HCT116 (cell line): ENCODE results near the gene CCNJL. TPM values are rescaled to one million over a fixed set of nuclear protein-coding genes. Genes with fewer than 3 reads are reported as not detected.

ENCODE experiments used
- ATAC-seq: fragments of 200-7000 bp; cut with Tn5 transposase; 2 replicates; pipeline ENCODE4 v1.9.1; 2020; ENCODE audit warnings: mild to moderate bottlenecking, moderate library complexity
- BruUV-seq: library from RNA; stranded (reverse); fragments of 400-500 nt; replicated peaks from 2 replicates; lab custom pipeline; 2021; lab: Mats Ljungman, UMichigan
- CTCF ChIA-PET: fragments of 300-600 bp; sonication (Branson Sonifier 250); formaldehyde crosslinking; loops from one replicate; lab custom pipeline; 2021; ENCODE audit warnings: antibody characterized with exemption; lab: Charles Lee
- POLR2A ChIA-PET: fragments of 300-600, 350-600 bp; sonication (Branson Sonifier 250); formaldehyde crosslinking; loops from one replicate; lab custom pipeline; 2021; ENCODE audit warnings: antibody characterized with exemption; lab: Charles Lee
- RAD21 ChIA-PET, 2 experiments: fragments of 300-600 bp; sonication (Branson Sonifier 250); formaldehyde crosslinking; loops; one replicate each; lab custom pipeline; 2023; ENCODE audit warnings: low total read pairs in 2 of 2; ENCODE audit not compliant: uncharacterized antibody in 2 of 2, unreplicated experiment in 2 of 2, low non-redundant PET in 1 of 2; lab: Charles Lee
- DNase-seq: peaks from one replicate; pipeline ENCODE4 v3.0.0-alpha.2; 2010; ENCODE audit warnings: low read depth, low spot score
- H2AFZ ChIP-seq: fragments of 200-600 bp; shearing (Covaris generic), sonication (generic); 2 replicates; pipeline ENCODE4 v1.6.1; 2017; ENCODE audit warnings: low read depth, mixed run types, mixed read lengths, antibody characterized with exemption, low read length; ENCODE audit not compliant: poor library complexity, severe bottlenecking
- H3K27ac ChIP-seq: 2 replicates; pipeline ENCODE4 v1.5.1; 2012; ENCODE audit warnings: low read depth, low read length
- H3K27me3 ChIP-seq: fragments of 200-600 bp; sonication (generic); 2 replicates; pipeline ENCODE4 v1.6.1; 2016; ENCODE audit warnings: mixed run types, low read length, mixed read lengths; ENCODE audit not compliant: insufficient read depth
- H3K36me3 ChIP-seq, 2 experiments: fragments of 200-500 bp in 1 of 2; fragments of 200-600 bp in 1 of 2; sonication (Bioruptor generic) in 1 of 2; sonication (generic) in 1 of 2; 2 replicates each; pipeline versions ENCODE4 v1.5.1 to v1.6.1; 2014 to 2016; ENCODE audit warnings: low read length in 2 of 2, inconsistent platforms in 1 of 2, mixed read lengths in 1 of 2, mixed run types in 1 of 2; ENCODE audit not compliant: insufficient read depth in 2 of 2, control insufficient read depth in 1 of 2
- H3K4me1 ChIP-seq, 2 experiments: fragments of 200-600 bp in 1 of 2; sonication (generic) in 1 of 2; 2 replicates each; pipeline versions ENCODE4 v1.5.1 to v1.6.1; 2012 to 2017; ENCODE audit warnings: low read length in 2 of 2, inconsistent platforms in 1 of 2, mild to moderate bottlenecking in 1 of 2, mixed read lengths in 1 of 2, mixed run types in 1 of 2, moderate library complexity in 1 of 2; ENCODE audit not compliant: insufficient read depth in 2 of 2, control insufficient read depth in 1 of 2
- H3K4me2 ChIP-seq: fragments of 200-600 bp; sonication (generic); 2 replicates; pipeline ENCODE4 v1.6.1; 2017; ENCODE audit warnings: mixed run types, low read length, mixed read lengths
- H3K4me3 ChIP-seq, 2 experiments: fragments of 200-600 bp in 1 of 2; sonication (generic) in 1 of 2; replicated peaks in 1 of 2; 2 replicates each; pipeline ENCODE4 v1.5.1; 2011 to 2016; ENCODE audit warnings: low read length in 2 of 2, control low read depth in 1 of 2, low read depth in 1 of 2, mild to moderate bottlenecking in 1 of 2, mixed read lengths in 1 of 2, mixed run types in 1 of 2
- H3K79me2 ChIP-seq: fragments of 200-600 bp; sonication (generic); 2 replicates; pipeline ENCODE4 v1.6.1; 2017; ENCODE audit warnings: mild to moderate bottlenecking, mixed run types, low read length, moderate library complexity, mixed read lengths; ENCODE audit not compliant: insufficient read depth
- H3K9ac ChIP-seq: fragments of 200-600 bp; sonication (generic); 2 replicates; pipeline ENCODE4 v1.6.1; 2016; ENCODE audit warnings: low read length, mixed read lengths
- H3K9me2 ChIP-seq: fragments of 200-600 bp; sonication (generic), shearing (Covaris generic); 2 replicates; pipeline ENCODE4 v1.6.1; 2017; ENCODE audit warnings: mixed run types, mild to moderate bottlenecking, moderate library complexity; ENCODE audit not compliant: insufficient read depth
- H3K9me3 ChIP-seq, 2 experiments: fragments of 200-500 bp in 1 of 2; fragments of 200-600 bp in 1 of 2; sonication (Bioruptor generic) in 1 of 2; sonication (generic) in 1 of 2; 2 replicates each; pipeline ENCODE4 v1.6.1; 2014 to 2017; ENCODE audit warnings: low read length in 2 of 2, mixed read lengths in 2 of 2, inconsistent platforms in 1 of 2, low read depth in 1 of 2, mild to moderate bottlenecking in 1 of 2, mixed run types in 1 of 2, moderate library complexity in 1 of 2; ENCODE audit not compliant: control insufficient read depth in 1 of 2, insufficient read depth in 1 of 2
- H4K20me1 ChIP-seq: fragments of 200-600 bp; sonication (generic), shearing (Covaris generic); 2 replicates; pipeline ENCODE4 v1.6.1; 2017; ENCODE audit warnings: mixed run types, mild to moderate bottlenecking, moderate library complexity; ENCODE audit not compliant: insufficient read depth
- CEBPB ChIP-seq: IDR thresholded peaks from 2 replicates; pipeline ENCODE4 v1.6.1; 2012; ENCODE audit warnings: low read depth
- EGR1 ChIP-seq: IDR thresholded peaks from 2 replicates; pipeline ENCODE4 v1.6.1; 2012; ENCODE audit warnings: low read depth
- ELF1 ChIP-seq: IDR thresholded peaks from 2 replicates; pipeline ENCODE4 v1.6.1; 2012; ENCODE audit warnings: low read depth, borderline replicate concordance
- EZH2 ChIP-seq: fragments of 200-600 bp; sonication (generic); IDR thresholded peaks from 2 replicates; pipeline ENCODE4 v1.6.1; 2017; ENCODE audit warnings: antibody characterized with exemption, mixed run types
- FOSL1 ChIP-seq: IDR thresholded peaks from 2 replicates; pipeline ENCODE4 v1.6.1; 2012; ENCODE audit warnings: low read depth
- JUND ChIP-seq: IDR thresholded peaks from 2 replicates; pipeline ENCODE4 v1.6.1; 2012
- POLR2A ChIP-seq: IDR thresholded peaks from 2 replicates; pipeline ENCODE4 v1.7.0; 2011; ENCODE audit warnings: borderline replicate concordance; ENCODE audit not compliant: insufficient read depth, insufficient read length; ENCODE audit errors: extremely low read depth
- POLR2AphosphoS5 ChIP-seq: IDR thresholded peaks from 2 replicates; pipeline ENCODE4 v1.6.1; 2011; ENCODE audit warnings: mild to moderate bottlenecking, low read depth, low read length, moderate library complexity
- RAD21 ChIP-seq: IDR thresholded peaks from 2 replicates; pipeline ENCODE4 v1.6.1; 2012; ENCODE audit warnings: low read depth, mild to moderate bottlenecking
- SIN3A ChIP-seq: IDR thresholded peaks from 2 replicates; pipeline ENCODE4 v1.6.1; 2012; ENCODE audit warnings: low read depth
- SP1 ChIP-seq: IDR thresholded peaks from 2 replicates; pipeline ENCODE4 v1.6.1; 2012; ENCODE audit warnings: low read depth
- SRF ChIP-seq: IDR thresholded peaks from 2 replicates; pipeline ENCODE4 v1.6.1; 2012; ENCODE audit warnings: low read depth
- TCF7L2 ChIP-seq: IDR thresholded peaks from 2 replicates; pipeline ENCODE4 v1.7.0; 2011; ENCODE audit warnings: borderline replicate concordance, inconsistent platforms; ENCODE audit not compliant: insufficient read depth, insufficient read length; ENCODE audit errors: extremely low read depth
- YY1 ChIP-seq: IDR thresholded peaks from 2 replicates; pipeline ENCODE4 v1.6.1; 2011; ENCODE audit warnings: low read length, low read depth, moderate library complexity, mild to moderate bottlenecking; ENCODE audit not compliant: insufficient replicate concordance; ENCODE audit errors: extremely low read depth
- ZFX ChIP-seq: fragments of 450-650 bp; IDR thresholded peaks from 2 replicates; pipeline ENCODE4 v1.6.1; 2017
- intact Hi-C: fragments of 100-400 bp; cut with micrococcal nuclease; formaldehyde crosslinking; loops from 2 replicates; pipeline ENCODE4 v1.10.0; 2022
- total RNA-seq: library from RNA; stranded (reverse); gene quantifications from one replicate; pipeline ENCODE4 v1.2.1, GENCODE V29; 2021; ENCODE audit not compliant: unreplicated experiment
- TF ChIP-seq, protein P1 (sequence below): IDR thresholded peaks from 2 replicates; pipeline ENCODE4 v1.6.1; 2012
- TF ChIP-seq, protein P2 (sequence below): IDR thresholded peaks from 2 replicates; pipeline ENCODE4 v1.6.1; 2011; ENCODE audit warnings: mild to moderate bottlenecking, low read length, moderate library complexity; ENCODE audit not compliant: insufficient replicate concordance; ENCODE audit errors: extremely low read depth
- TF ChIP-seq, protein P3 (sequence below): IDR thresholded peaks from 2 replicates; pipeline ENCODE4 v1.6.1; 2012; ENCODE audit warnings: low read depth
- TF ChIP-seq, protein P4 (sequence below): IDR thresholded peaks from 2 replicates; pipeline ENCODE4 v1.6.1; 2012
- TF ChIP-seq, protein P5 (sequence below), 3 experiments: fragments of 200-600 bp in 1 of 3; sonication (generic) in 1 of 3; IDR thresholded peaks in 2 of 3; conservative IDR thresholded peaks in 1 of 3; 2 replicates each; pipeline ENCODE4 v1.5.1; 2012 to 2017; ENCODE audit warnings: low read depth in 2 of 3, low read length in 2 of 3, antibody characterized with exemption in 1 of 3, borderline replicate concordance in 1 of 3, control low read depth in 1 of 3, mild to moderate bottlenecking in 1 of 3, mixed read lengths in 1 of 3, mixed run types in 1 of 3, moderate library complexity in 1 of 3; ENCODE audit not compliant: insufficient read depth in 1 of 3

CCNJL gene
- total RNA-seq, 1 experiment from 2014 or later, result 2.9 TPM

DNA sequence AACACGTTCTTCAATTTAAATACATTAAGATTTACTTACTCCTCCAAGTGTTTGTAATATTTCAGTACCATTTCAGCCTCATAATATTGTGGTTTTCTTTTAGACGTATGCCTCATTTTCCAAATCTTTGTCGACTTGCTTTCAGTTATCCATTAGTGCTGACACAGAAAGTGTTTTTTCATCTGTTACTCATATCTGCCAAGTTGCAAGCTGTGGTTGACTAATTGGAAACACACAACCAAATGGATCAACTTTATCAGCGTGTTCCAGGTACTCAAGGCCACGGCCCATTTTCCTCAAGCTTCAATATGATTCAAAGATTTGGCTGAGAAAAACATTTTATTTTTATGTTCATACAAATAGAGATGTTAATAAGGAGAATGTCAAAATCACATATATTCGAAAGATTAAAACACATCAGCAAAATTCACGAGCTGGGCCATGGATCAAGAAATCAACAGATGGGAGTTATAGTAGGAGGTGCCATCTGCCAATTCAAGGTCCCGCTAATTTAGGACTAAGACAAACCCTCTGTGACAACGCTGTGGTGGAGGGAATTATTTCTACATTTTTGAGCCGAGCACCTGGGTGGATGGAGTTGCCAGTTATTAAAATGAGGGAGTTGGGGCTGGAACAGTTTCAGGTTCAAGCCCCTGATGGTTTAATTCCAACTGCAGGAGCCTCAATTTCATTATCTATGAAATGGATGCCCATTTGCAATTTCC lies 27.2 kb upstream of the CCNJL start:
- no peaks in the 10 kb centered on the region for H3K36me3 ChIP-seq
- no peak overlapping the region for H3K4me3 ChIP-seq
- no peak for ATAC-seq
- H3K79me2 ChIP-seq, result no peaks in the 10 kb centered on the region
- intact Hi-C loops, result no loop called here
- no peaks in the 10 kb centered on the region for H3K9me2 ChIP-seq
- RAD21 ChIA-PET, result no interaction called here
- H4K20me1 ChIP-seq, result no peaks in the 10 kb centered on the region
- CTCF ChIA-PET, result no interaction called here
- H3K27me3 ChIP-seq, result no peaks in the 10 kb centered on the region
- no peak for TF ChIP-seq EGR1
- no peak for TF ChIP-seq CEBPB
- TF ChIP-seq SIN3A, result no peak
- TF ChIP-seq SRF, result no peak
- no peak for TF ChIP-seq YY1
- TF ChIP-seq, protein P1, sequence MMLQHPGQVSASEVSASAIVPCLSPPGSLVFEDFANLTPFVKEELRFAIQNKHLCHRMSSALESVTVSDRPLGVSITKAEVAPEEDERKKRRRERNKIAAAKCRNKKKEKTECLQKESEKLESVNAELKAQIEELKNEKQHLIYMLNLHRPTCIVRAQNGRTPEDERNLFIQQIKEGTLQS, result no peak
- TF ChIP-seq TCF7L2, result no peak
- TF ChIP-seq ZFX, result no peak
- no peak for TF ChIP-seq SP1
- TF ChIP-seq, protein P2, sequence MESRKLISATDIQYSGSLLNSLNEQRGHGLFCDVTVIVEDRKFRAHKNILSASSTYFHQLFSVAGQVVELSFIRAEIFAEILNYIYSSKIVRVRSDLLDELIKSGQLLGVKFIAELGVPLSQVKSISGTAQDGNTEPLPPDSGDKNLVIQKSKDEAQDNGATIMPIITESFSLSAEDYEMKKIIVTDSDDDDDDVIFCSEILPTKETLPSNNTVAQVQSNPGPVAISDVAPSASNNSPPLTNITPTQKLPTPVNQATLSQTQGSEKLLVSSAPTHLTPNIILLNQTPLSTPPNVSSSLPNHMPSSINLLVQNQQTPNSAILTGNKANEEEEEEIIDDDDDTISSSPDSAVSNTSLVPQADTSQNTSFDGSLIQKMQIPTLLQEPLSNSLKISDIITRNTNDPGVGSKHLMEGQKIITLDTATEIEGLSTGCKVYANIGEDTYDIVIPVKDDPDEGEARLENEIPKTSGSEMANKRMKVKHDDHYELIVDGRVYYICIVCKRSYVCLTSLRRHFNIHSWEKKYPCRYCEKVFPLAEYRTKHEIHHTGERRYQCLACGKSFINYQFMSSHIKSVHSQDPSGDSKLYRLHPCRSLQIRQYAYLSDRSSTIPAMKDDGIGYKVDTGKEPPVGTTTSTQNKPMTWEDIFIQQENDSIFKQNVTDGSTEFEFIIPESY, result no peak
- TF ChIP-seq, protein P3, sequence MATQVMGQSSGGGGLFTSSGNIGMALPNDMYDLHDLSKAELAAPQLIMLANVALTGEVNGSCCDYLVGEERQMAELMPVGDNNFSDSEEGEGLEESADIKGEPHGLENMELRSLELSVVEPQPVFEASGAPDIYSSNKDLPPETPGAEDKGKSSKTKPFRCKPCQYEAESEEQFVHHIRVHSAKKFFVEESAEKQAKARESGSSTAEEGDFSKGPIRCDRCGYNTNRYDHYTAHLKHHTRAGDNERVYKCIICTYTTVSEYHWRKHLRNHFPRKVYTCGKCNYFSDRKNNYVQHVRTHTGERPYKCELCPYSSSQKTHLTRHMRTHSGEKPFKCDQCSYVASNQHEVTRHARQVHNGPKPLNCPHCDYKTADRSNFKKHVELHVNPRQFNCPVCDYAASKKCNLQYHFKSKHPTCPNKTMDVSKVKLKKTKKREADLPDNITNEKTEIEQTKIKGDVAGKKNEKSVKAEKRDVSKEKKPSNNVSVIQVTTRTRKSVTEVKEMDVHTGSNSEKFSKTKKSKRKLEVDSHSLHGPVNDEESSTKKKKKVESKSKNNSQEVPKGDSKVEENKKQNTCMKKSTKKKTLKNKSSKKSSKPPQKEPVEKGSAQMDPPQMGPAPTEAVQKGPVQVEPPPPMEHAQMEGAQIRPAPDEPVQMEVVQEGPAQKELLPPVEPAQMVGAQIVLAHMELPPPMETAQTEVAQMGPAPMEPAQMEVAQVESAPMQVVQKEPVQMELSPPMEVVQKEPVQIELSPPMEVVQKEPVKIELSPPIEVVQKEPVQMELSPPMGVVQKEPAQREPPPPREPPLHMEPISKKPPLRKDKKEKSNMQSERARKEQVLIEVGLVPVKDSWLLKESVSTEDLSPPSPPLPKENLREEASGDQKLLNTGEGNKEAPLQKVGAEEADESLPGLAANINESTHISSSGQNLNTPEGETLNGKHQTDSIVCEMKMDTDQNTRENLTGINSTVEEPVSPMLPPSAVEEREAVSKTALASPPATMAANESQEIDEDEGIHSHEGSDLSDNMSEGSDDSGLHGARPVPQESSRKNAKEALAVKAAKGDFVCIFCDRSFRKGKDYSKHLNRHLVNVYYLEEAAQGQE, result no peak
- TF ChIP-seq FOSL1, result no peak
- TF ChIP-seq POLR2A, result no peak
- no peak for TF ChIP-seq POLR2AphosphoS5
- no peak for TF ChIP-seq RAD21
- TF ChIP-seq EZH2, result no peak
- no peak for TF ChIP-seq JUND
- TF ChIP-seq, protein P4, sequence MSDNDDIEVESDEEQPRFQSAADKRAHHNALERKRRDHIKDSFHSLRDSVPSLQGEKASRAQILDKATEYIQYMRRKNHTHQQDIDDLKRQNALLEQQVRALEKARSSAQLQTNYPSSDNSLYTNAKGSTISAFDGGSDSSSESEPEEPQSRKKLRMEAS, result no peak
- TF ChIP-seq ELF1, result no peak
- TF ChIP-seq, protein P5, sequence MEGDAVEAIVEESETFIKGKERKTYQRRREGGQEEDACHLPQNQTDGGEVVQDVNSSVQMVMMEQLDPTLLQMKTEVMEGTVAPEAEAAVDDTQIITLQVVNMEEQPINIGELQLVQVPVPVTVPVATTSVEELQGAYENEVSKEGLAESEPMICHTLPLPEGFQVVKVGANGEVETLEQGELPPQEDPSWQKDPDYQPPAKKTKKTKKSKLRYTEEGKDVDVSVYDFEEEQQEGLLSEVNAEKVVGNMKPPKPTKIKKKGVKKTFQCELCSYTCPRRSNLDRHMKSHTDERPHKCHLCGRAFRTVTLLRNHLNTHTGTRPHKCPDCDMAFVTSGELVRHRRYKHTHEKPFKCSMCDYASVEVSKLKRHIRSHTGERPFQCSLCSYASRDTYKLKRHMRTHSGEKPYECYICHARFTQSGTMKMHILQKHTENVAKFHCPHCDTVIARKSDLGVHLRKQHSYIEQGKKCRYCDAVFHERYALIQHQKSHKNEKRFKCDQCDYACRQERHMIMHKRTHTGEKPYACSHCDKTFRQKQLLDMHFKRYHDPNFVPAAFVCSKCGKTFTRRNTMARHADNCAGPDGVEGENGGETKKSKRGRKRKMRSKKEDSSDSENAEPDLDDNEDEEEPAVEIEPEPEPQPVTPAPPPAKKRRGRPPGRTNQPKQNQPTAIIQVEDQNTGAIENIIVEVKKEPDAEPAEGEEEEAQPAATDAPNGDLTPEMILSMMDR (IDR thresholded peaks at IDR 0.05 in 2 of 3, conservative IDR thresholded peaks at IDR 0.05 in 1 of 3; ENCODE audit: borderline replicate concordance in 1 of 3, insufficient read depth in 1 of 3, low read depth in 2 of 3, low read length in 2 of 3), result no peak
- H3K4me2 ChIP-seq, result no peak overlapping the region
- H3K27ac ChIP-seq, result no peak overlapping the region
- H2AFZ ChIP-seq, result no peak overlapping the region
- H3K9me3 ChIP-seq, result no peaks in the 10 kb centered on the region
- BruUV-seq, result no TSS peak
- H3K4me1 ChIP-seq, result no peaks in the 10 kb centered on the region
- DNase-seq, result no peak
- POLR2A ChIA-PET, result no interaction called here
- no peak overlapping the region for H3K9ac ChIP-seq
